Coronary artery (tissue), 2 donors: ENCODE data around the gene C16orf96.

Experiments used
- DNase-seq: peaks from one replicate; pipeline ENCODE4 v3.0.0-alpha.2; 2017; ENCODE audit warnings: low spot score
- H3K27ac ChIP-seq, 2 donors: fragments of 200-600 bp; sonication (generic); one replicate each; pipeline ENCODE4 v1.5.1; 2016 to 2019
- H3K4me3 ChIP-seq: fragments of 200-600 bp; sonication (generic); 2 replicates; pipeline ENCODE4 v1.5.1; 2016; ENCODE audit warnings: mild to moderate bottlenecking, moderate library complexity
- CTCF ChIP-seq: fragments of 200-600 bp; sonication (generic); IDR thresholded peaks from one replicate; pipeline ENCODE4 v1.5.1; 2019; ENCODE audit warnings: antibody characterized with exemption

Gene C16orf96

GRCh38 chr16:4525069-4525468, 31.1 kb upstream of the C16orf96 start:
- DNase-seq, result no peak
- Histone ChIP-seq H3K27ac (no peak overlapping the region), H3K4me3 (no peak overlapping the region)
- TF ChIP-seq CTCF, result no peak

- TF ChIP-seq CTCF, result no peak
- DNase-seq, result no peak
- no peak overlapping the region for H3K4me3 ChIP-seq
- no peak overlapping the region for H3K27ac ChIP-seq
These were observed 30.4 kb upstream of the C16orf96 start for GRCh38 chr16:4525634-4526277.

- Histone ChIP-seq H3K27ac (no peak overlapping the region), H3K4me3 (no peak overlapping the region)
- DNase-seq, result no peak
- TF ChIP-seq CTCF, result no peak
These were observed 26.8 kb upstream of the C16orf96 start for GRCh38 chr16:4529085-4530060.

GRCh38 chr16:4531811-4532210, 24.3 kb upstream of the C16orf96 start:
- DNase-seq, result no peak
- no peak for TF ChIP-seq CTCF
- no peak overlapping the region for H3K4me3 ChIP-seq
- H3K27ac ChIP-seq, result no peak overlapping the region

- no peak for DNase-seq
- no peak overlapping the region for H3K4me3 ChIP-seq
These were observed 23.9 kb upstream of the C16orf96 start for GRCh38 chr16:4532238-4532637.

GRCh38 chr16:4533490-4533889, 22.6 kb upstream of the C16orf96 start:
- no peak for TF ChIP-seq CTCF
- Histone ChIP-seq H3K4me3 (no peak overlapping the region), H3K27ac (peak overlapping the region in 1 of 2 donors; percentile 21)
- DNase-seq, result no peak

More at GRCh38 chr16:4532238-4532637, 23.9 kb upstream of the C16orf96 start:
- H3K27ac ChIP-seq, result no peak overlapping the region
- TF ChIP-seq CTCF, result no peak
